GM21515 (cell line): ENCODE data around the gene YARS1.

Source experiments
- ATAC-seq: cut with Tn5 transposase; IDR thresholded peaks from one replicate; pipeline ENCODE4 v1.9.1; 2021; ENCODE audit not compliant: unreplicated experiment

YARS1 gene

DNA sequence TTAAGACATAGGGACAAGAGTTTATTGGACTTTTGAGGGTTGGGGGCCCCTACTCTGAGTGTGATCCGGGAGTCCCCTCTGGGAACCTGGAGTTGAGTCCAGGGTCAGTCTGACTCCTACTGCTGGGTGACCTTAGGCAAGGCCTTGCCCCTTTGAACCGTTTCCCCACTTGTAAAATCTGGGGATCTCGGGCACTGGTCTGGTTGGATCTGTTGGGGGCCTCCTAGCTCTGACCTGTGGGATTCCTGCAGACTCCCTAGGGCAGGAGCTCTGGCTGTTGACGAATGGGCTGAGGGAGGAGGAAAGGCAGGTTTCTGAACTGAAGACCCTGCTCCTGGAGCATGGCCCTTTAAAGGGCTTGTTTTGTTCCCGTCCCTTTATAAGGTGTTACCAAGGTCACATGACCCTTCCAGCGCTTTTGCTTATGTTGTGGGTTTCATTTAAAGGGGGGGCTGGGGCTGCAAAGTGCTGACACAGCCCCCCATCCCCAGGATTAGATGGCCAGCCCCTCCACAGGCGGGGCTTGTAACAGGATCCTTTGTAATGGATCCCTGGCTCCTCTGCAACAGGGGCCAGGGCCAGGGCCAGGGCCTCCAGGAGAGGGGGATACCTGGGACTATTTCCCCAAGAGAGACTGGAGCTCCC, 50.7 kb downstream of the YARS1 start:
- ATAC-seq, result no peak

- ATAC-seq, result no peak
Observed at GRCh38 chr1:32765570-32766327, 51.4 kb downstream of the YARS1 start.

- ATAC-seq, result no peak
Observed at GRCh38 chr1:32764826-32765569, 52.2 kb downstream of the YARS1 start.

DNA sequence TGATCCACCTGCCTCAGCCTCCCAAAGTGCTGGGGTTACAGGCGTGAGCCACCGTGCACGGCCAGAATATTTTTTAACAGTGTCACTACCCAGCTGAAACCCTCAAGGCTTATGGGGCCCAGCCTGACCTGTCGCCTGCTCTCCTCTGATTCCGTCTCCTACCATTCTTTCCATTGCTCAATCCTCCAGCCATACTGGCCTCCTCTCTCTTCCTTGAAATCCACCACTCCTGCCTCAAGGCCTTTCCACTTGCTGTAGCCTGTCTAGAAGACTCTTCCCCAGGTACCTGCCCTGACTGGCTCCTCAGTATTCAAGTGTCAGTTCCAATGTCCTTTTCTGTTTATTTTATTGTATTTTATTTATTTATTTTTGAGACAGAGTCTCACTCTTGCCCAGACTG, 53.9 kb downstream of the YARS1 start:
- ATAC-seq, result no peak

- no peak for ATAC-seq
Observed at GRCh38 chr1:32761936-32762335, 55.2 kb downstream of the YARS1 start.

GRCh38 chr1:32761253-32761877, 55.8 kb downstream of the YARS1 start:
- no peak for ATAC-seq

DNA sequence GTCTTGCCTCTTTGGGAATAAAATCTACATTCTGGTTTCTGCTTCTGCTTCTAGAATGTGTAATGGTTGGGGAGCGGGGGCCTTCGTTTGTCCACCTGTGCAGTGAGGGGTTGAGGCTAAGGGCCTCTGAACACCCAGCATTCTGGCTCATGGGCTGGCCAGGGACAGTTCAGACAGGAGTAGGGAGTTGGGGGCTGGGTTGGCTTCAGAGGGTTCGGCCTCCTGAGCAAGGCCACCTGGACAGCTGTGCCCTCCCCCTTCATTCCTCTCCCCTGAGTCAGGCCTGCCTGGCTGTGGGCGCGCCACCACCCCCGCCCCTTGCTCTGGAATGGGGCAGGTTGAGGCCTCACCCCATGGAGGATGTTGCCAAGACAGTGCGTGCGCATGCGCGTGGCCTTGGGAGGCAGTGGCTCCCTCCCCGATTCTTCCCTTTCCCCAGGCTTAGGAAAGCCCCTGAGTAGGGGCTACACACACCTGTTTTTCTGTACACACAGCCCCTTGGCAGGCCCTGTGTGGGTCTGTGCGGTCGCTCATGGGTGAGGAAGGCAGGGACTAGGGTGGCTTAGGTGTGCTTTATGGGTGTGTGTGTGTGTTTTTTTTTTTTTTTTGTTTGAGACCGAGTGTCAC, 57.0 kb downstream of the YARS1 start:
- ATAC-seq, result no peak

DNA sequence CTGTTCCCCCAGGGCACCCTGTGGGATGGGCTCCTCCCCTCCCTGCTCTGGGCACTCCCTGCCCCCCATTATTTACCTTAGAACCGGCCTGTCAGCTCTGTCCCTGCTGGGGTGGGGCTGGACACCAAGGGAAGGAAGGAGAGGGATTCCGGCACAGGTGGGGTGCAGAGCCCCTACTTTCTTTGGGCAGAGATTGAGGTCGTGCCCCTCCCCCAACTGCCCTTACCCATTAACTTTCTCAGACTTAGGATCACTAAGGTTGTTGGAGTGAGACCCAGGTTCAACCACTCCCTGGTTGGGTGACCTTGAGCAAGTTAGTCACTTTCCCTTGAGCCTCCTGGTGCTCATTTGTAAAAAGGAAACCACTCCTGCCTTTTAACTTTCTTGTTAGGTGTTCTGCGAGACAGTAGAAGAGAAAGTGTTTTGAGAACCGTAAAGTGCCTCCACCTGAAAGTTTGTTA, 57.6 kb downstream of the YARS1 start:
- no peak for ATAC-seq

- ATAC-seq, result no peak
Observed at GRCh38 chr1:32758795-32759430, 58.2 kb downstream of the YARS1 start.

GRCh38 chr1:32758177-32758794, 58.9 kb downstream of the YARS1 start:
- no peak for ATAC-seq

- no peak for ATAC-seq
Observed at GRCh38 chr1:32757213-32757895, 59.8 kb downstream of the YARS1 start.

- no peak for ATAC-seq
Observed at GRCh38 chr1:32755810-32756159, 61.4 kb downstream of the YARS1 start.

GRCh38 chr1:32755098-32755809, 61.9 kb downstream of the YARS1 start:
- ATAC-seq, result no peak

GRCh38 chr1:32754317-32755097, 62.7 kb downstream of the YARS1 start:
- no peak for ATAC-seq

GRCh38 chr1:32753532-32754316, 63.4 kb downstream of the YARS1 start:
- ATAC-seq, result peak; percentile 56

- no peak for ATAC-seq
Observed at GRCh38 chr1:32749771-32750170, 67.4 kb downstream of the YARS1 start.

DNA sequence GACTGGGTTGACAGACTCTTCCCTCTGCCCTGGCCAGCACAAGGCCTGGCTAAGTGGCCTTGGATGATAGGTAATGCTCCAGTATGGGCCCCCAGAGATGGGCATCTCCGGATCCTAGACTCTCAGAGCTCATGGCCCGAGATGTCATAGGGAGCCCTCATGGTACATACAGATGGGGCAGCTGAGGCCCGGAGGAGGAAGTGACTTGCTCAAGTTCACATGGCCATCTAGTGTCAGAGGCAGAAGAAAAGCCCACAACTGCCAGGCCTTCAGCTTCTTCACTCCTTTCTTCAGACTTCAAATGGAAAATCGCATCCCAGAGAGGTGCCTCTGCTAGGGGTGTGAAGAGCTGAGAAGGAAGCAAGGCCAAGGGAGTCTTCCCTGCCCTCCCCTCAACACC, 67.8 kb downstream of the YARS1 start:
- ATAC-seq, result no peak
